Measurements from ENCODE around the gene VASH2.
A peak's percentile ranks its signal among the peaks of the same experiment; 100 is the strongest.

VASH2 gene

GRCh38 chr1:212955098-212955497 lies 4.8 kb downstream of the VASH2 start:
- H2AFZ ChIP-seq (ENCODE audit: low read length): no peak overlapping the region
- no peak for DNase-seq (ENCODE audit: low spot score)

DNA sequence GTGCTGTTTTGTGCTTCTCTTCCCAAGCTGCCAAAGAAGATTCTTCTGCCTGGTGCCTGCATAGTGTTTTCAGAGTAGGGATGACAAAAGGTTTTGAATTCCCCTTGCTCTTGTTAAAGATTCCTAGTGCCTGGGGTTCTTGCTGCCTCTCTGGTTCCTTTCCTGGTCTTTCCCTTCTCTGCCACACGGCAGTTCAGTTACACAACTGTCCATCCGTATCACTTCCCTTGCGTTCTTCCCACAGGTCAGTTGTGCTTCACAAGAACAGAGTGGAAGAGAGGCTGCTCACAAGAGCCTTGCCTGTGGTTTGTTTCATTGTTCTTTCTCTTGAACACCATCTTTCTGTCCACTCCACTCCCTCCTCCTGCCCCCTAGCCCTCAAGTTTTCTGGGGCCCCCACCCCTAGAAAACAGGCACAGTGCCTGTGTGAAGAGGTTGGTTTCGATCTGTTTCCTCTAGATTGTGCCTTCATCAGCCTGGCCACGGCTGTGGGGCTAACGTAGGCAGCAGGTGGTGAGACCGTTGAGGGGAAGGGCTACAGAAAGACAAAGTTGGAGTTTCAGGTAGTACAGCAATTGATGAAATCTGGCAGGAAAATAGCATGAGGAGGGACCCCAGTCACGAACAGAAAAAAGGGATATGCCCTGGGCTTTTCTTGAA lies 5.8 kb downstream of the VASH2 start:
- peaks cover 0 to 5% (median 0%) of the 10 kb centered on the region in 3 experiments for H3K27me3 ChIP-seq (ENCODE audit: control insufficient read depth in 3 of 3, insufficient read depth in 3 of 3, low read depth in 1 of 3, low read length in 3 of 3)
- no CpG with 5 or more reads among the region's 8 CpGs for WGBS, 2 donors (ENCODE audit: extremely low coverage in 2 of 2, insufficient read length in 2 of 2, insufficient replicate concordance in 1 of 2)

More at GRCh38 chr1:212955098-212955497, 4.8 kb downstream of the VASH2 start:
- H3K14ac ChIP-seq (ENCODE audit: low read length): no peak overlapping the region
- no peak overlapping the region for H4K8ac ChIP-seq (ENCODE audit: low read depth, low read length)
- no peak overlapping the region for H2BK15ac ChIP-seq (ENCODE audit: low read length)
- no peak overlapping the region for H3K4me2 ChIP-seq (ENCODE audit: insufficient read depth, low read length, poor library complexity, severe bottlenecking)
- H3K4me3 ChIP-seq (ENCODE audit: low read length in 2 of 2): no peak overlapping the region
- peaks cover 1 to 6% of the 10 kb centered on the region in 2 donors for H3K4me1 ChIP-seq (ENCODE audit: control insufficient read depth in 2 of 2, insufficient read depth in 1 of 2, low read depth in 1 of 2, low read length in 2 of 2)
- H3K79me1 ChIP-seq (ENCODE audit: low read depth, low read length): no peaks in the 10 kb centered on the region
- peaks cover 0 to 9% (median 0%) of the 10 kb centered on the region in 3 experiments for H3K27me3 ChIP-seq (ENCODE audit: control insufficient read depth in 3 of 3, insufficient read depth in 3 of 3, low read depth in 1 of 3, low read length in 3 of 3)
- H2AK5ac ChIP-seq (ENCODE audit: low read depth, low read length): no peak overlapping the region
- peaks cover 4% of the 10 kb centered on the region in 2 donors for H3K36me3 ChIP-seq (replicated peaks in 1 of 2; ENCODE audit: control insufficient read depth in 2 of 2, insufficient read depth in 2 of 2, low read length in 2 of 2)
- no peak overlapping the region for H2BK5ac ChIP-seq (ENCODE audit: low read length)
- no peak overlapping the region for H3K9ac ChIP-seq (ENCODE audit: low read depth, low read length, poor library complexity)
- H4K91ac ChIP-seq (ENCODE audit: low read depth, low read length, poor library complexity): no peak overlapping the region
- H2BK12ac ChIP-seq (ENCODE audit: low read length): no peak overlapping the region
- H3K23ac ChIP-seq (ENCODE audit: low read depth, low read length, poor library complexity): no peak overlapping the region
- H3K9me3 ChIP-seq (replicated peaks in 1 of 2; ENCODE audit: control insufficient read depth in 2 of 2, insufficient read depth in 1 of 2, low read depth in 1 of 2, low read length in 2 of 2): peaks cover 0 to 2% of the 10 kb centered on the region in 2 donors
- no CpG with 5 or more reads among the region's 3 CpGs for WGBS, 2 donors (ENCODE audit: extremely low coverage in 2 of 2, insufficient read length in 2 of 2, insufficient replicate concordance in 1 of 2)
- no peak overlapping the region for H3K18ac ChIP-seq (ENCODE audit: low read length)
- no peak overlapping the region for H2BK120ac ChIP-seq (ENCODE audit: low read depth, low read length)
- no peak overlapping the region for H3K4ac ChIP-seq (ENCODE audit: low read length)
- H3K27ac ChIP-seq (replicated peaks; ENCODE audit: low read length): no peak overlapping the region

GRCh38 chr1:212957546-212957945 lies 7.2 kb downstream of the VASH2 start:
- Histone ChIP-seq H3K18ac (ENCODE audit: low read length) (no peak overlapping the region), H3K4me2 (ENCODE audit: insufficient read depth, low read length, poor library complexity, severe bottlenecking) (no peak overlapping the region), H3K23ac (ENCODE audit: low read depth, low read length, poor library complexity) (no peak overlapping the region), H3K9ac (ENCODE audit: low read depth, low read length, poor library complexity) (no peak overlapping the region), H2BK12ac (ENCODE audit: low read length) (no peak overlapping the region), H2BK120ac (ENCODE audit: low read depth, low read length) (no peak overlapping the region), H3K79me1 (ENCODE audit: low read depth, low read length) (no peaks in the 10 kb centered on the region), H3K4me1 (ENCODE audit: control insufficient read depth in 2 of 2, insufficient read depth in 1 of 2, low read depth in 1 of 2, low read length in 2 of 2) (no peaks in the 10 kb centered on the region), H3K9me3 (replicated peaks in 1 of 2; ENCODE audit: control insufficient read depth in 2 of 2, insufficient read depth in 1 of 2, low read depth in 1 of 2, low read length in 2 of 2) (peaks cover 0 to 2% of the 10 kb centered on the region in 2 donors), H2AFZ (ENCODE audit: low read length) (no peak overlapping the region), H3K4ac (ENCODE audit: low read length) (no peak overlapping the region), H3K4me3 (ENCODE audit: low read length in 2 of 2) (no peak overlapping the region), H3K14ac (ENCODE audit: low read length) (no peak overlapping the region), H2AK5ac (ENCODE audit: low read depth, low read length) (no peak overlapping the region), H4K8ac (ENCODE audit: low read depth, low read length) (no peak overlapping the region), H3K36me3 (replicated peaks in 1 of 2; ENCODE audit: control insufficient read depth in 2 of 2, insufficient read depth in 2 of 2, low read length in 2 of 2) (peaks cover 7 to 16% of the 10 kb centered on the region in 2 donors), H3K27ac (replicated peaks; ENCODE audit: low read length) (no peak overlapping the region), H3K27me3 (ENCODE audit: control insufficient read depth in 3 of 3, insufficient read depth in 3 of 3, low read depth in 1 of 3, low read length in 3 of 3) (no peaks in the 10 kb centered on the region), H2BK5ac (ENCODE audit: low read length) (no peak overlapping the region), H4K91ac (ENCODE audit: low read depth, low read length, poor library complexity) (no peak overlapping the region), H2BK15ac (ENCODE audit: low read length) (no peak overlapping the region)
- no CpG with 5 or more reads among the region's 6 CpGs for WGBS, 2 donors (ENCODE audit: extremely low coverage in 2 of 2, insufficient read length in 2 of 2, insufficient replicate concordance in 1 of 2)
- DNase-seq (ENCODE audit: low spot score): no peak

More for the DNA sequence above, 5.8 kb downstream of the VASH2 start:
- H3K36me3 ChIP-seq (replicated peaks in 1 of 2; ENCODE audit: control insufficient read depth in 2 of 2, insufficient read depth in 2 of 2, low read length in 2 of 2): peaks cover 4 to 5% of the 10 kb centered on the region in 2 donors
- no peak overlapping the region for H3K9ac ChIP-seq (ENCODE audit: low read depth, low read length, poor library complexity)
- no peak overlapping the region for H3K4me2 ChIP-seq (ENCODE audit: insufficient read depth, low read length, poor library complexity, severe bottlenecking)
- no peak overlapping the region for H2BK5ac ChIP-seq (ENCODE audit: low read length)
- H3K79me1 ChIP-seq (ENCODE audit: low read depth, low read length): no peaks in the 10 kb centered on the region
- no peak overlapping the region for H2BK12ac ChIP-seq (ENCODE audit: low read length)
- no peak overlapping the region for H3K23ac ChIP-seq (ENCODE audit: low read depth, low read length, poor library complexity)
- H2BK15ac ChIP-seq (ENCODE audit: low read length): no peak overlapping the region
- H4K8ac ChIP-seq (ENCODE audit: low read depth, low read length): no peak overlapping the region
- no peak overlapping the region for H2AFZ ChIP-seq (ENCODE audit: low read length)
- no peak overlapping the region for H3K18ac ChIP-seq (ENCODE audit: low read length)
- no peak overlapping the region for H2BK120ac ChIP-seq (ENCODE audit: low read depth, low read length)
- H4K91ac ChIP-seq (ENCODE audit: low read depth, low read length, poor library complexity): no peak overlapping the region
- H3K4ac ChIP-seq (ENCODE audit: low read length): no peak overlapping the region
- no peak overlapping the region for H3K27ac ChIP-seq (replicated peaks; ENCODE audit: low read length)
- no peak overlapping the region for H3K4me3 ChIP-seq (ENCODE audit: low read length in 2 of 2)
- DNase-seq (ENCODE audit: low spot score): no peak
- H3K14ac ChIP-seq (ENCODE audit: low read length): no peak overlapping the region
- peaks cover 0 to 4% of the 10 kb centered on the region in 2 donors for H3K4me1 ChIP-seq (ENCODE audit: control insufficient read depth in 2 of 2, insufficient read depth in 1 of 2, low read depth in 1 of 2, low read length in 2 of 2)
- H2AK5ac ChIP-seq (ENCODE audit: low read depth, low read length): no peak overlapping the region
- peaks cover 0 to 2% of the 10 kb centered on the region in 2 donors for H3K9me3 ChIP-seq (replicated peaks in 1 of 2; ENCODE audit: control insufficient read depth in 2 of 2, insufficient read depth in 1 of 2, low read depth in 1 of 2, low read length in 2 of 2)

DNA sequence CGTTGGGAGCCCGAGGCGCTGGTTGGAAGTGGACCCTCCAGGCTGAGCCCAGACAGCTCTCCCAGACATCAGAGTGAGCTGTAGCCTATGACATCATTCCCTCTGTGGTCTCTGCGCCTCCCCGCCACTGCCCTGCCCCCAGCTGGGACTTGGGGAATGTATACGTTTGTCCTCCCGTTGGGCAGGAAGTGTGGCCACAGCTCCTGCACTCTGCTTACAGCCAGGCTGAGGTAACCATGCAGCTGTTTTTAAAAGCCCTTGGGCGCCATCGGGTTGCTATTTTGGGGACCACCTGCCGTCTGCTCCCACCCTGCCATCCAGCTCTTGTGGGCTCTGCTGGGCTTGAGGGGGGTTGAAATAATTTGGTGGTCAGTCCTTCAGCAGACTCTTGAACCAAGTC lies 7.8 kb downstream of the VASH2 start:
- Histone ChIP-seq H3K79me1 (ENCODE audit: low read depth, low read length) (no peaks in the 10 kb centered on the region), H3K23ac (ENCODE audit: low read depth, low read length, poor library complexity) (no peak overlapping the region), H3K4ac (ENCODE audit: low read length) (no peak overlapping the region), H4K8ac (ENCODE audit: low read depth, low read length) (no peak overlapping the region), H3K9ac (ENCODE audit: low read depth, low read length, poor library complexity) (no peak overlapping the region), H3K4me3 (ENCODE audit: low read length in 2 of 2) (peak overlapping the region in 1 of 2 donors; percentile 17), H3K14ac (ENCODE audit: low read length) (no peak overlapping the region), H3K27ac (replicated peaks; ENCODE audit: low read length) (no peak overlapping the region), H2AK5ac (ENCODE audit: low read depth, low read length) (no peak overlapping the region), H3K36me3 (replicated peaks in 1 of 2; ENCODE audit: control insufficient read depth in 2 of 2, insufficient read depth in 2 of 2, low read length in 2 of 2) (peaks cover 7 to 17% of the 10 kb centered on the region in 2 donors), H3K4me1 (ENCODE audit: control insufficient read depth in 2 of 2, insufficient read depth in 1 of 2, low read depth in 1 of 2, low read length in 2 of 2) (no peaks in the 10 kb centered on the region), H2AFZ (ENCODE audit: low read length) (no peak overlapping the region), H2BK120ac (ENCODE audit: low read depth, low read length) (no peak overlapping the region), H2BK5ac (ENCODE audit: low read length) (no peak overlapping the region), H2BK12ac (ENCODE audit: low read length) (no peak overlapping the region), H4K91ac (ENCODE audit: low read depth, low read length, poor library complexity) (no peak overlapping the region), H3K18ac (ENCODE audit: low read length) (no peak overlapping the region), H3K27me3 (ENCODE audit: control insufficient read depth in 3 of 3, insufficient read depth in 3 of 3, low read depth in 1 of 3, low read length in 3 of 3) (no peaks in the 10 kb centered on the region), H2BK15ac (ENCODE audit: low read length) (no peak overlapping the region), H3K4me2 (ENCODE audit: insufficient read depth, low read length, poor library complexity, severe bottlenecking) (no peak overlapping the region), H3K9me3 (replicated peaks in 1 of 2; ENCODE audit: control insufficient read depth in 2 of 2, insufficient read depth in 1 of 2, low read depth in 1 of 2, low read length in 2 of 2) (peaks cover 0 to 2% of the 10 kb centered on the region in 2 donors)
- no peak for DNase-seq (ENCODE audit: low spot score)
- WGBS, 2 donors (ENCODE audit: extremely low coverage in 2 of 2, insufficient read length in 2 of 2, insufficient replicate concordance in 1 of 2): no CpG with 5 or more reads among the region's 10 CpGs

Data from neuronal stem cell (in vitro differentiated cells).